ENCODE results near the gene MYRIP.

MYRIP gene

DNA sequence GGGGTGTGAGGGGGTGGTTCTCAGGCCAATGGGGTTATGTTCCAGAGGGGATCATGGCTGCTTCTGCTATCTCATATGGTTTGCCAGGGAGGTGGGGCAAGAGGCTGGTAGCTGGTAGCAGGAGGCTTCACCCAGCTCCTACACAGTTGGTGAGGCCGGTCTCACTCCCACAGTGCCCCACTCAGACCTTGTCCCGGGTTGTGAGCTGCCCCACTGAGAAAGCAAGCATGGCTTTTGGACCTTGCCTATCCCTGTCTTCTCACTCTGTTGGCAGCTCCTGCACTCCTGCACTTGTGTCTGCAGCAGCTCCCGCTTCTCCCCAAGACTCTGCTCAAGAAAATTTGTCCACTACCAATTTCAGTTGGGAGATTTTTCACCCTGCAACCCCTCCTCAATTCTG is 46.1 kb downstream of the MYRIP start:
- Histone ChIP-seq H2BK120ac (ENCODE audit: low read depth, low read length) (no peak overlapping the region), H3K4me1 (ENCODE audit: control insufficient read depth in 2 of 2, insufficient read depth in 1 of 2, low read depth in 1 of 2, low read length in 2 of 2) (no peaks in the 10 kb centered on the region), H3K18ac (ENCODE audit: low read length) (no peak overlapping the region), H3K4ac (ENCODE audit: low read length) (no peak overlapping the region), H3K14ac (ENCODE audit: low read length) (peak overlapping the region; percentile 17), H2BK5ac (ENCODE audit: low read length) (peak overlapping the region; percentile 39), H4K8ac (ENCODE audit: low read depth, low read length) (no peak overlapping the region), H2BK12ac (ENCODE audit: low read length) (no peak overlapping the region), H4K91ac (ENCODE audit: low read depth, low read length, poor library complexity) (no peak overlapping the region), H2AK5ac (ENCODE audit: low read depth, low read length) (no peak overlapping the region), H3K9me3 (replicated peaks in 1 of 2; ENCODE audit: control insufficient read depth in 2 of 2, insufficient read depth in 1 of 2, low read depth in 1 of 2, low read length in 2 of 2) (peaks cover 0 to under 1% of the 10 kb centered on the region in 2 donors), H3K79me1 (ENCODE audit: low read depth, low read length) (peaks cover under 1% of the 10 kb centered on the region), H3K36me3 (replicated peaks in 1 of 2; ENCODE audit: control insufficient read depth in 2 of 2, insufficient read depth in 2 of 2, low read length in 2 of 2) (no peaks in the 10 kb centered on the region), H3K4me2 (ENCODE audit: insufficient read depth, low read length, poor library complexity, severe bottlenecking) (no peak overlapping the region), H3K27me3 (ENCODE audit: control insufficient read depth in 3 of 3, insufficient read depth in 3 of 3, low read depth in 1 of 3, low read length in 3 of 3) (no peaks in the 10 kb centered on the region), H3K9ac (ENCODE audit: low read depth, low read length, poor library complexity) (no peak overlapping the region), H2BK15ac (ENCODE audit: low read length) (no peak overlapping the region), H3K23ac (ENCODE audit: low read depth, low read length, poor library complexity) (no peak overlapping the region), H2AFZ (ENCODE audit: low read length) (no peak overlapping the region), H3K4me3 (ENCODE audit: low read length in 2 of 2) (no peak overlapping the region), H3K27ac (replicated peaks; ENCODE audit: low read length) (no peak overlapping the region)
- DNase-seq (ENCODE audit: low spot score), result no peak
- no CpG with 5 or more reads among the region's 3 CpGs for WGBS, 2 donors (ENCODE audit: extremely low coverage in 2 of 2, insufficient read length in 2 of 2, insufficient replicate concordance in 1 of 2)

DNA sequence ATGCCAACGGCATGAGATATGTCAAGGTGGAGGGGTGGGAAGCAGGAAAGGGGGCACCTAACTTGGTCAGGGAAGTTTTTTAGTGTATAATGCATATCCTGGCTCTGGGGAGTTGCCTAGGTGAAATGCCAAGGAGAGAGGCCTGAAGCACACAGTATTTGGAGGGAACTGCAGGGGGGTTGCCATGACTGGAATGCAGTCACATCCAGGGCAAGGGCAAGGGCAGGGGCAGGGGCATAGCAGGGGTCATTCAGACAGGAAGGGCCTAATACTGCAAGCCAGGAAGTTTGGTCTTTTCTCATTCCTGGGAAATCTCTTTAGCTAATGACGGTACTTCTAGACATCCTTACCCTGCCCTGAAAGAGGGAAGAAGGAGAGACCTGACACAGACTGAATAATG is 60.5 kb downstream of the MYRIP start:
- Histone ChIP-seq H3K4me3 (ENCODE audit: low read length in 2 of 2) (no peak overlapping the region), H3K9me3 (replicated peaks in 1 of 2; ENCODE audit: control insufficient read depth in 2 of 2, insufficient read depth in 1 of 2, low read depth in 1 of 2, low read length in 2 of 2) (no peaks in the 10 kb centered on the region), H3K27ac (replicated peaks; ENCODE audit: low read length) (no peak overlapping the region), H2BK15ac (ENCODE audit: low read length) (no peak overlapping the region), H3K4me2 (ENCODE audit: insufficient read depth, low read length, poor library complexity, severe bottlenecking) (no peak overlapping the region), H2AK5ac (ENCODE audit: low read depth, low read length) (no peak overlapping the region), H3K27me3 (ENCODE audit: control insufficient read depth in 3 of 3, insufficient read depth in 3 of 3, low read depth in 1 of 3, low read length in 3 of 3) (no peaks in the 10 kb centered on the region), H4K8ac (ENCODE audit: low read depth, low read length) (no peak overlapping the region), H3K36me3 (replicated peaks in 1 of 2; ENCODE audit: control insufficient read depth in 2 of 2, insufficient read depth in 2 of 2, low read length in 2 of 2) (no peaks in the 10 kb centered on the region), H2BK120ac (ENCODE audit: low read depth, low read length) (no peak overlapping the region), H3K18ac (ENCODE audit: low read length) (no peak overlapping the region), H2AFZ (ENCODE audit: low read length) (no peak overlapping the region), H3K23ac (ENCODE audit: low read depth, low read length, poor library complexity) (no peak overlapping the region), H4K91ac (ENCODE audit: low read depth, low read length, poor library complexity) (no peak overlapping the region), H3K4me1 (ENCODE audit: control insufficient read depth in 2 of 2, insufficient read depth in 1 of 2, low read depth in 1 of 2, low read length in 2 of 2) (no peaks in the 10 kb centered on the region), H3K79me1 (ENCODE audit: low read depth, low read length) (no peaks in the 10 kb centered on the region), H2BK12ac (ENCODE audit: low read length) (no peak overlapping the region), H3K4ac (ENCODE audit: low read length) (no peak overlapping the region), H3K9ac (ENCODE audit: low read depth, low read length, poor library complexity) (no peak overlapping the region), H3K14ac (ENCODE audit: low read length) (no peak overlapping the region), H2BK5ac (ENCODE audit: low read length) (no peak overlapping the region)
- WGBS, 2 donors (ENCODE audit: extremely low coverage in 2 of 2, insufficient read length in 2 of 2, insufficient replicate concordance in 1 of 2), result no CpG with 5 or more reads among the region's 2 CpGs
- no peak for DNase-seq (ENCODE audit: low spot score)

DNA sequence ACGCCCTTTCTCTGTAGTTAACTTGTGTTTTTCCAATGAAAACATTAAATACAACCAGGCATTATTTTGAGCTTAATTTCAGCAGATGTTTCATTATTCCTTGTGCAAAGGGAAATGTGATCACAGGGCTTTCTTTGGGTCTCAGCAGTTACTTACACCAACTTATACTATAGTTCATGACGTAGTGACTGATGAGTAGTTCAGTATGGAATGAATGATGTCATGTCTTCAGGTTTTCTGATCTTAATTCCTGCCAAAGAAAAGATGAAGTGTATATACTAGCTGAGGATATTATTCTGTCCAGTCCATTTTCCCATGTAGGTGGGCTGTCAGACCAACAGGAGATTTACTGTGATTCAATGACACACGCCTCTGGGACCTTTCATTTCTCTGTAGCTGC is 61.3 kb downstream of the MYRIP start:
- H3K14ac ChIP-seq (ENCODE audit: low read length), result no peak overlapping the region
- no CpG with 5 or more reads among the region's 3 CpGs for WGBS, 2 donors (ENCODE audit: extremely low coverage in 2 of 2, insufficient read length in 2 of 2, insufficient replicate concordance in 1 of 2)
- no peak overlapping the region for H2AK5ac ChIP-seq (ENCODE audit: low read depth, low read length)
- no peaks in the 10 kb centered on the region for H3K36me3 ChIP-seq (replicated peaks in 1 of 2; ENCODE audit: control insufficient read depth in 2 of 2, insufficient read depth in 2 of 2, low read length in 2 of 2)
- no peak for DNase-seq (ENCODE audit: low spot score)
- H3K27ac ChIP-seq (replicated peaks; ENCODE audit: low read length), result no peak overlapping the region
- H3K9me3 ChIP-seq (replicated peaks in 1 of 2; ENCODE audit: control insufficient read depth in 2 of 2, insufficient read depth in 1 of 2, low read depth in 1 of 2, low read length in 2 of 2), result no peaks in the 10 kb centered on the region
- H3K9ac ChIP-seq (ENCODE audit: low read depth, low read length, poor library complexity), result no peak overlapping the region
- H2AFZ ChIP-seq (ENCODE audit: low read length), result no peak overlapping the region
- H2BK120ac ChIP-seq (ENCODE audit: low read depth, low read length), result no peak overlapping the region
- H2BK12ac ChIP-seq (ENCODE audit: low read length), result no peak overlapping the region
- no peak overlapping the region for H2BK15ac ChIP-seq (ENCODE audit: low read length)
- H4K91ac ChIP-seq (ENCODE audit: low read depth, low read length, poor library complexity), result no peak overlapping the region
- H3K4me1 ChIP-seq (ENCODE audit: control insufficient read depth in 2 of 2, insufficient read depth in 1 of 2, low read depth in 1 of 2, low read length in 2 of 2), result no peaks in the 10 kb centered on the region
- H3K27me3 ChIP-seq (ENCODE audit: control insufficient read depth in 3 of 3, insufficient read depth in 3 of 3, low read depth in 1 of 3, low read length in 3 of 3), result no peaks in the 10 kb centered on the region
- no peak overlapping the region for H3K18ac ChIP-seq (ENCODE audit: low read length)
- no peak overlapping the region for H3K23ac ChIP-seq (ENCODE audit: low read depth, low read length, poor library complexity)
- H3K4ac ChIP-seq (ENCODE audit: low read length), result no peak overlapping the region
- no peak overlapping the region for H3K4me3 ChIP-seq (ENCODE audit: low read length in 2 of 2)
- H4K8ac ChIP-seq (ENCODE audit: low read depth, low read length), result no peak overlapping the region
- no peak overlapping the region for H2BK5ac ChIP-seq (ENCODE audit: low read length)
- H3K4me2 ChIP-seq (ENCODE audit: insufficient read depth, low read length, poor library complexity, severe bottlenecking), result no peak overlapping the region
- H3K79me1 ChIP-seq (ENCODE audit: low read depth, low read length), result no peaks in the 10 kb centered on the region

DNA sequence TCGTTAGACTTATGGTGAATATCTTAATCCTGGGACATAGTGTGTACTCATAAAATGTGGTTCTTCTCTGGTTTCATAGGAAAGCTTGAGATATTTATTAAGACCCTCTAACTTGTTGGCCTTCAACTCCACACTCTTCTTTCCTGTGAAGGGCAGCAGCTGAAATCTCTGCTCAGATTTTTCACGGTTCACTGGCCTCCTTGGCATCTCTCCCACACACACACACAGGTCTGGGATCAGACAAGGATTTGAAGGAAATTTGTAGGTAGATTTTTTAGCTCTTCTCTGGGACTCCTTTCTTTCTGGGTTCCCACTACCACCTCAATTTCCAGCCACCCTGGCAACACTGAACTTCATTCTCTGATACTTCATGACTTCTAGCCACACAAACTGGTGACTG is 70.2 kb downstream of the MYRIP start:
- Histone ChIP-seq H3K27me3 (ENCODE audit: control insufficient read depth in 3 of 3, insufficient read depth in 3 of 3, low read depth in 1 of 3, low read length in 3 of 3) (no peaks in the 10 kb centered on the region), H2BK15ac (ENCODE audit: low read length) (no peak overlapping the region), H2AK5ac (ENCODE audit: low read depth, low read length) (no peak overlapping the region), H3K9me3 (replicated peaks in 1 of 2; ENCODE audit: control insufficient read depth in 2 of 2, insufficient read depth in 1 of 2, low read depth in 1 of 2, low read length in 2 of 2) (no peaks in the 10 kb centered on the region), H3K23ac (ENCODE audit: low read depth, low read length, poor library complexity) (no peak overlapping the region), H3K9ac (ENCODE audit: low read depth, low read length, poor library complexity) (no peak overlapping the region), H4K91ac (ENCODE audit: low read depth, low read length, poor library complexity) (no peak overlapping the region), H3K4me3 (ENCODE audit: low read length in 2 of 2) (no peak overlapping the region), H3K36me3 (replicated peaks in 1 of 2; ENCODE audit: control insufficient read depth in 2 of 2, insufficient read depth in 2 of 2, low read length in 2 of 2) (no peaks in the 10 kb centered on the region), H2AFZ (ENCODE audit: low read length) (no peak overlapping the region), H2BK12ac (ENCODE audit: low read length) (no peak overlapping the region), H2BK5ac (ENCODE audit: low read length) (no peak overlapping the region), H3K79me1 (ENCODE audit: low read depth, low read length) (no peaks in the 10 kb centered on the region), H4K8ac (ENCODE audit: low read depth, low read length) (no peak overlapping the region), H3K4ac (ENCODE audit: low read length) (no peak overlapping the region), H3K4me2 (ENCODE audit: insufficient read depth, low read length, poor library complexity, severe bottlenecking) (no peak overlapping the region), H2BK120ac (ENCODE audit: low read depth, low read length) (no peak overlapping the region), H3K18ac (ENCODE audit: low read length) (no peak overlapping the region), H3K27ac (replicated peaks; ENCODE audit: low read length) (no peak overlapping the region), H3K4me1 (ENCODE audit: control insufficient read depth in 2 of 2, insufficient read depth in 1 of 2, low read depth in 1 of 2, low read length in 2 of 2) (no peaks in the 10 kb centered on the region), H3K14ac (ENCODE audit: low read length) (no peak overlapping the region)
- WGBS, 2 donors (ENCODE audit: extremely low coverage in 2 of 2, insufficient read length in 2 of 2, insufficient replicate concordance in 1 of 2), result no CpG with 5 or more reads among the region's 2 CpGs
- DNase-seq (ENCODE audit: low spot score), result no peak
